BJ (cell line): ENCODE measurements around the gene HNRNPH3. TPM values are rescaled to one million over a fixed set of nuclear protein-coding genes. Genes with fewer than 3 reads are reported as not detected.

Experiments used
- CTCF ChIA-PET: fragments of 350-600 bp; formaldehyde crosslinking; extraction: SDS; loops from one replicate; lab custom pipeline; 2021; ENCODE audit warnings: antibody characterized with exemption, inconsistent platforms; lab: Yijun Ruan, JAX
- POLR2A ChIA-PET: fragments of 300-600 bp; sonication (Branson Sonifier 250); formaldehyde crosslinking; extraction: SDS; loops from one replicate; lab custom pipeline; 2021; ENCODE audit warnings: antibody characterized with exemption; lab: Charles Lee
- DNase-seq: peaks from one replicate; pipeline ENCODE4 v3.0.0-alpha.2; 2011; ENCODE audit warnings: low read depth
- H3K27me3 ChIP-seq: 2 replicates; pipeline ENCODE4 v1.6.0; 2011; ENCODE audit warnings: low read length; ENCODE audit not compliant: control insufficient read depth, insufficient read depth
- H3K36me3 ChIP-seq: 2 replicates; pipeline ENCODE4 v1.5.1; 2011; ENCODE audit warnings: low read length; ENCODE audit not compliant: control insufficient read depth, insufficient read depth
- H3K4me3 ChIP-seq: 2 replicates; pipeline ENCODE4 v1.5.1; 2011; ENCODE audit warnings: low read depth, mild to moderate bottlenecking, control low read depth, low read length
- polyA plus RNA-seq: library from polyadenylated mRNA; depleted of rRNA; stranded (reverse); fragments of >200 nt; gene quantifications from 2 replicates; pipeline ENCODE4 v1.2.3, GENCODE V29; 2011
- TF ChIP-seq, protein P1 (sequence below): IDR thresholded peaks from 2 replicates; pipeline ENCODE4 v1.5.1; 2011; ENCODE audit warnings: low read depth, mild to moderate bottlenecking, control low read depth, inconsistent platforms, low read length, moderate library complexity; ENCODE audit not compliant: insufficient read depth

Gene HNRNPH3
- polyA plus RNA-seq, 1 experiment: 27.7 TPM

DNA sequence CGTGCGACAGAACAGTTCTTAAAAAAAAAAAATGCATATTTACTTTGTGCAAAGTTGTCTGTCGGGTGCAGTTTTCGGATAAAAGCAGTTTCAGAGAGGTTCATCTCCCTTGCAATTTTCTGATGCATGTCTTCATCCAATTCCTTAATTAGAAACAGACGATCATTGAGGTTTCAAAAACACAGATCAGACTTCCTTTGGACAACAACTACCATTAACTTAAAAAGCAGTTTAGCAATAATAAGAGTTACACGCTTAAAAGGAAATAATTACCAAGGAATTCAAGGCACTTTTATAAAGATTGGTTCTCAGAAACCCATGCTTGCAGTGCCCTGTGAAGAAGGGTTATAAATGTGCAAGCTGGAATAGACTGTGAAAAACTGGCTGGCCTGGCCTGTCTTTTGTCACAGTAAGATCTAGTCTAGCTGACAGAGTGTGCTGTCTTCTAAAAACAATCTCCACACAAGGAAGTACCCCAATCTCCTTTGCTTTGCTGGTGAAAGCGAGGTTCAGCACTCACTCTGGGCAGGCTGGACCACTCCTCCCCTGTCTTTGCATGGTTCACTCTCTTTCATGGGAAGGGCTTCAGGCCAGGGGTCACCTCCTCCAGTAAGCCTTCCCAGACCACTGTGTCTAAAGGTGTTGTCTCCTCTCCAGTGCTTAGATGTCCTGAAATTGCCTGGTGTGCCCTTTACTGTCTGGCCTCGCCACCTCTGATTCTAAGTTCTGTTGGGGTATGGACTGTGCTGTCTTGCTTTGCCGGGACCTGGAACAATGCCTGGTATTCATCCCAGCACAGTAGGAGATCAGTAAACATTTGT, 34.8 kb upstream of the HNRNPH3 start:
- H3K36me3 ChIP-seq: no peaks in the 10 kb centered on the region
- DNase-seq: peak; percentile 48
- ChIA-PET CTCF (interaction anchor here (0.6 to 2.6 kb wide), 2 partner anchors 68 to 84 kb away, joined by 3 to 10 read pairs; no protein-coding TSS in a partner anchor), POLR2A (interaction anchor here (0.7 kb wide), 1 partner anchor 574 kb away, joined by 6 read pairs; no protein-coding TSS in a partner anchor)
- TF ChIP-seq, protein P1, sequence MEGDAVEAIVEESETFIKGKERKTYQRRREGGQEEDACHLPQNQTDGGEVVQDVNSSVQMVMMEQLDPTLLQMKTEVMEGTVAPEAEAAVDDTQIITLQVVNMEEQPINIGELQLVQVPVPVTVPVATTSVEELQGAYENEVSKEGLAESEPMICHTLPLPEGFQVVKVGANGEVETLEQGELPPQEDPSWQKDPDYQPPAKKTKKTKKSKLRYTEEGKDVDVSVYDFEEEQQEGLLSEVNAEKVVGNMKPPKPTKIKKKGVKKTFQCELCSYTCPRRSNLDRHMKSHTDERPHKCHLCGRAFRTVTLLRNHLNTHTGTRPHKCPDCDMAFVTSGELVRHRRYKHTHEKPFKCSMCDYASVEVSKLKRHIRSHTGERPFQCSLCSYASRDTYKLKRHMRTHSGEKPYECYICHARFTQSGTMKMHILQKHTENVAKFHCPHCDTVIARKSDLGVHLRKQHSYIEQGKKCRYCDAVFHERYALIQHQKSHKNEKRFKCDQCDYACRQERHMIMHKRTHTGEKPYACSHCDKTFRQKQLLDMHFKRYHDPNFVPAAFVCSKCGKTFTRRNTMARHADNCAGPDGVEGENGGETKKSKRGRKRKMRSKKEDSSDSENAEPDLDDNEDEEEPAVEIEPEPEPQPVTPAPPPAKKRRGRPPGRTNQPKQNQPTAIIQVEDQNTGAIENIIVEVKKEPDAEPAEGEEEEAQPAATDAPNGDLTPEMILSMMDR: no peak
- no peaks in the 10 kb centered on the region for H3K27me3 ChIP-seq
- no peak overlapping the region for H3K4me3 ChIP-seq

DNA sequence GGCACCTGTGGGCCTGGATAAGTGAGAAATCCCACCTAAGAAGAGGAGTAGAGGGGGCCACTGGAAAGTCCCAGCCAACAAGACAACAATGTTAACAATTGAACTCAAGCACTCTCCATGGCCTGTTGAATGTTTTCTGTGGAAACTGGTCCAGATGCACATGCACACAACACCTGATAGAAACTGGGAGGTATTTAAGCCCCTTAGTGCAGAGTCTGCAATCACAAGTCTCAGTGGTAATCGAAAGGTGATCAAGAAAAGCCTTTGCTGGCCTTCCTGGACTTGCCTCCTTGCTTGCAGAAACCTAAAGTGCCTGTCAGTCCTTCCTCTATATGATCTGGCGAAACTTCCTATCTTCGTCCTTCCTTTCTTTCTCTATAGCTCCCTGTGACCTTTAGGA, 30.6 kb upstream of the HNRNPH3 start:
- Histone ChIP-seq H3K36me3 (no peaks in the 10 kb centered on the region), H3K4me3 (no peak overlapping the region), H3K27me3 (no peaks in the 10 kb centered on the region)
- DNase-seq: no peak
- POLR2A ChIA-PET: no interaction called here
- CTCF ChIA-PET: interaction anchor here (0.6 to 4.9 kb wide), 17 partner anchors 8 to 446 kb away, joined by 3 to 93 read pairs (median 6); partner anchors contain the start of gene ATOH7
- TF ChIP-seq, protein P1: no peak

DNA sequence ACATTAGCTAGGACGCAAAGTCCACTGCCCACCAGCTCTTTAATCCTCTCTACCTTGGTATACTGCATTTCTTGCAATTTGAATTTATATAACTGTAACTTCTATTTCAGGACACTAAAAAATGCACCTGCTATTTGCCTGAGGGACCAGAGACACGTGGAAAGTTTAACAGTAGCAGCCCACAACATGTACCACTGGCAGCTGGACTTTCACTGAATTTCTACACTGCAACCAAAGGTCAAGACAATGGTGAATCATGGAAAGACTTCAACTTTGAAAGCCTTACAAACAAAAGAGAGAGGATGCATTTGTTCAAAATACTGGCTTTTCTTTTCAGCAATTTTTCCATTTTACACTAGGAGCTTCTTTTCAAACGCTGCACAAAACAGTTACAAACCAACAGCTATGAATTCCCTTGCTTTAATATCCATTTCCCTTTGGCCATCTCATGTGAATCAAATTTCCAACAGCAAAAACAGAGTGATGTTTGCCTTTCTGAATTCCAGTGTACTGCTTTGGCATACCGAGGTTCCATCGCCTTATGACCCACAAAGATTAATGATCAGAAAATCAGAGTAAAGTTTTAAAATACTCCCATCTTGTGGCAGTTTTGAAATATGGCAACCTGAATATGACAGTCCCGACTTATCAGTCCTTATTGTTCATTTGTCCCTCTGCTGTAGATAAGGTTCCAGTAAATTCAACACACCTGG, 29.9 kb upstream of the HNRNPH3 start:
- Histone ChIP-seq H3K36me3 (no peaks in the 10 kb centered on the region), H3K4me3 (no peak overlapping the region), H3K27me3 (no peaks in the 10 kb centered on the region)
- TF ChIP-seq, protein P1: peak; percentile 50
- DNase-seq: peak; percentile 24
- POLR2A ChIA-PET: no interaction called here
- CTCF ChIA-PET: interaction anchor here (0.6 to 4.9 kb wide), 22 partner anchors 8 to 592 kb away, joined by 3 to 93 read pairs (median 4); partner anchors contain the start of gene ATOH7

DNA sequence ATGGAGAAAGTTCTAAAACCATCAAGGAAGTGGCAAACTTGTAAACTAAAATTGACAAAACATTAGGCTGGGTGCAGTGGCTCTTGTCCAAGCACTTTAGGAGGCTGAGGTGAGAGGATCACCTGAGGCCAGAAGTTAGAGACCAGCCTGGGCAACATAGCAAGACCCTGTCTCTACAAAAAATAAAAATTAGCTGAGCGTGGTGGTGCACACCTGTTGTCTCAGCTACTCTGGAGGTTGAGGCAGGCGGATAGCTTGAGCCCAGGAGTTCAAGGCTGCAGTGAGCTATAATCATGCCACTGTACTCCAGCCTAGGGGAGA, 29.4 kb upstream of the HNRNPH3 start:
- DNase-seq: no peak
- TF ChIP-seq, protein P1: no peak
- H3K27me3 ChIP-seq: no peaks in the 10 kb centered on the region
- no peak overlapping the region for H3K4me3 ChIP-seq
- ChIA-PET POLR2A (no interaction called here), CTCF (interaction anchor here (0.6 to 4.9 kb wide), 22 partner anchors 9 to 591 kb away, joined by 3 to 93 read pairs (median 6); partner anchors contain the start of gene ATOH7)
- no peaks in the 10 kb centered on the region for H3K36me3 ChIP-seq

DNA sequence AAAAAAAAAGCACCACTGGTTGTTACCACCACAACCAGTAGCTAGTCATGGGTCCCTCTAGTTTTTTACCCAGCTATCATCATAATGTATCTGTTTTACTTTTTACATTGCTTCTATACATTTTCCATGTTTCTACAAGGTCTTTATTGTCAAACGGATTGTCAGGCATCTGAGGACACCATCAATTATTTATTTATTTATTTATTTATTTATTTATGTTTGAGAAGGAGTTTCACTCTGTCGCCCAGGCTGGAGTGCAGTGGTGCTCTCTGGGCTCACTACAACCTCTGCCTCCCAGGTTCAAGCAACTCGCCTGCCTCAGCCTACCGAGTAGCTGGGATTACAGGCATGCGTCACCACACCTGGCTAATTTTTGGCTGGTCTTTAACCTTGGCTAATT, 29.0 kb upstream of the HNRNPH3 start:
- Histone ChIP-seq H3K27me3 (no peaks in the 10 kb centered on the region), H3K4me3 (no peak overlapping the region), H3K36me3 (no peaks in the 10 kb centered on the region)
- no peak for DNase-seq
- ChIA-PET CTCF (interaction anchor here (0.6 to 4.9 kb wide), 17 partner anchors 12 to 591 kb away, joined by 3 to 93 read pairs (median 6); no protein-coding TSS in a partner anchor), POLR2A (no interaction called here)
- TF ChIP-seq, protein P1: no peak
